HCT116 (cell line): Measurements from ENCODE around the gene EN2.

ENCODE experiments used
- POLR2A ChIP-seq: IDR thresholded peaks from 2 replicates; pipeline ENCODE4 v1.7.0; 2011; ENCODE audit warnings: borderline replicate concordance; ENCODE audit not compliant: insufficient read depth, insufficient read length; ENCODE audit errors: extremely low read depth
- TF ChIP-seq, protein P1 (sequence below), 3 experiments: fragments of 200-600 bp in 1 of 3; sonication (generic) in 1 of 3; IDR thresholded peaks in 2 of 3; conservative IDR thresholded peaks in 1 of 3; 2 replicates each; pipeline ENCODE4 v1.5.1; 2012 to 2017; ENCODE audit warnings: low read depth in 2 of 3, low read length in 2 of 3, antibody characterized with exemption in 1 of 3, borderline replicate concordance in 1 of 3, control low read depth in 1 of 3, mild to moderate bottlenecking in 1 of 3, mixed read lengths in 1 of 3, mixed run types in 1 of 3, moderate library complexity in 1 of 3; ENCODE audit not compliant: insufficient read depth in 1 of 3

DNA sequence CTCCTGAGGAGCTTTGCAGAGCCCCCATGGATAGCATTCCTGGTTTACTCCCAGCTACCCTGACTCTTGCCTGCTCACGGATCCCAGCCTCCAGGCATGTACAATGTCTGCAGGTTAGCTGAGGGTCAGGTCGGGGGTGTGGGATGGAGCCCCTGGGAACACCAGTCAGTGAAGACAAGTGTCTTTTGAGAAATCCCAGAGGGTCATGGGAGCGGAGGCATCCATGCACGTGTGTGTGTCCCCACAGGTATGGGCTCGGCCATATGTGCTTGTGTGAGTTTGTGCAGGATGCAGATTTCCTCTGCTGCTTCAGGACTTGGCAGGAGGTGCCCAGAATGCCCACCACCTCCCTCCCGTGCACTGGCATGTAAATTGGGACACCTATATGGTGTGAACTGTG is 28.3 kb upstream of the EN2 start:
- TF ChIP-seq, protein P1, sequence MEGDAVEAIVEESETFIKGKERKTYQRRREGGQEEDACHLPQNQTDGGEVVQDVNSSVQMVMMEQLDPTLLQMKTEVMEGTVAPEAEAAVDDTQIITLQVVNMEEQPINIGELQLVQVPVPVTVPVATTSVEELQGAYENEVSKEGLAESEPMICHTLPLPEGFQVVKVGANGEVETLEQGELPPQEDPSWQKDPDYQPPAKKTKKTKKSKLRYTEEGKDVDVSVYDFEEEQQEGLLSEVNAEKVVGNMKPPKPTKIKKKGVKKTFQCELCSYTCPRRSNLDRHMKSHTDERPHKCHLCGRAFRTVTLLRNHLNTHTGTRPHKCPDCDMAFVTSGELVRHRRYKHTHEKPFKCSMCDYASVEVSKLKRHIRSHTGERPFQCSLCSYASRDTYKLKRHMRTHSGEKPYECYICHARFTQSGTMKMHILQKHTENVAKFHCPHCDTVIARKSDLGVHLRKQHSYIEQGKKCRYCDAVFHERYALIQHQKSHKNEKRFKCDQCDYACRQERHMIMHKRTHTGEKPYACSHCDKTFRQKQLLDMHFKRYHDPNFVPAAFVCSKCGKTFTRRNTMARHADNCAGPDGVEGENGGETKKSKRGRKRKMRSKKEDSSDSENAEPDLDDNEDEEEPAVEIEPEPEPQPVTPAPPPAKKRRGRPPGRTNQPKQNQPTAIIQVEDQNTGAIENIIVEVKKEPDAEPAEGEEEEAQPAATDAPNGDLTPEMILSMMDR (IDR thresholded peaks at IDR 0.05 in 2 of 3, conservative IDR thresholded peaks at IDR 0.05 in 1 of 3; ENCODE audit: borderline replicate concordance in 1 of 3, insufficient read depth in 1 of 3, low read depth in 2 of 3, low read length in 2 of 3): no peak
- no peak for TF ChIP-seq POLR2A
